ENCODE data around the gene NRP2.

The NRP2 gene

DNA sequence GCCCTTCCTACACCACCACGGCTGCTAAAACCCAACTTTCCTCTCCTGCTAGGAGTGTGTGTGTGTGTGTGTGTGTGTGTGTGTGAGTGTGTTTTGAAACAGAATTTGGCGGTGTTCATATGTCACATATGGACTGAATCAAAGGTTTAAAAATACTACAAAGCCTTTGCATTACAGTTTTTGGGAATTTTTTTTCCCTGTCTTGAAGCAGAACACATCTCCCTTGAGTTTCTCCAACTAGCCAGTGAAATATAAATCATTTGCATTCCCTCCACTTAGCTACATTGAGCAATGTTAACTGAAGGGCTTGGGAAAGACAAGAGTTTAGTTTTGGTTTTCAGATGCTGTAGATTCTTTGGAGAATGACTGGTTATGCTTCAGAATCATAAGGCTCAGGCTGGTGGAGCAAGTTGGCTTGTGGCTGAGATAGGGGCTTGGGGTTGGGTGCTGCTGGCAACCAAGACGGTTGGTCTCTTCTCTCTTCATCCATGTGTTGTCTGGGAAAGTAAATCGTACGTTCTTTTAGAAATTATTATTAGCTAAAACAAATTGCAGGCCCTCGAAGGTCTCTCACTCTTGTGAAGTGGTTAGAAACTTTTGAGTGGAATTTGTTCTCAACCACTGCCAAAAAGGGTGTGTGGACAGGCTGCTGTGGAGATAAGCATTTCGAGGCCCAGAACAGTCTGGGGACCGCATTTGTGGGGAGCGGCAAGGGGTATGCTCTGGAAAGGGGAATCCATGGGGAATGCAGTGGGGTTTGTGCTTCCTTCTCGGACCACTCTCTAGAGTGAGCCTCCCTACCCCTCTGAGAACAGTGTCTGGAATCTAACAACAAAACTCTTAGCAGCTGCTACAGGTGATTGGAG lies 1.4 kb downstream of the NRP2 start:
- H3K4me1 ChIP-seq (ENCODE audit: control insufficient read depth, low read length): peaks cover 41% of the 10 kb centered on the region
- no peaks in the 10 kb centered on the region for H4K20me1 ChIP-seq (ENCODE audit: control insufficient read depth, insufficient read depth, low read depth, low read length)
- H3K4me2 ChIP-seq (ENCODE audit: low read length): peak overlapping the region; percentile 77
- no peaks in the 10 kb centered on the region for H3K9me2 ChIP-seq (replicated peaks; ENCODE audit: control insufficient read depth, low read length)
- peak overlapping the region; percentile 78 for H3K4me3 ChIP-seq (ENCODE audit: low read length)
- H3K27ac ChIP-seq (ENCODE audit: low read depth, low read length): no peak overlapping the region
- H3K36me3 ChIP-seq (ENCODE audit: control insufficient read depth, low read length): no peaks in the 10 kb centered on the region
- no peaks in the 10 kb centered on the region for H3K9me3 ChIP-seq (ENCODE audit: control insufficient read depth, insufficient read depth, low read length)
- H3F3A ChIP-seq (ENCODE audit: control insufficient read depth, insufficient read depth): peaks cover 12% of the 10 kb centered on the region
- H3K79me2 ChIP-seq (ENCODE audit: control insufficient read depth, low read length): peaks cover 19% of the 10 kb centered on the region
- no peaks in the 10 kb centered on the region for H3K27me3 ChIP-seq (ENCODE audit: control insufficient read depth, low read length)
- no peak for TF ChIP-seq EZH2phosphoT487 (IDR thresholded peaks at IDR 0.05; ENCODE audit: borderline replicate concordance, low read length)
- TF ChIP-seq, protein P1, sequence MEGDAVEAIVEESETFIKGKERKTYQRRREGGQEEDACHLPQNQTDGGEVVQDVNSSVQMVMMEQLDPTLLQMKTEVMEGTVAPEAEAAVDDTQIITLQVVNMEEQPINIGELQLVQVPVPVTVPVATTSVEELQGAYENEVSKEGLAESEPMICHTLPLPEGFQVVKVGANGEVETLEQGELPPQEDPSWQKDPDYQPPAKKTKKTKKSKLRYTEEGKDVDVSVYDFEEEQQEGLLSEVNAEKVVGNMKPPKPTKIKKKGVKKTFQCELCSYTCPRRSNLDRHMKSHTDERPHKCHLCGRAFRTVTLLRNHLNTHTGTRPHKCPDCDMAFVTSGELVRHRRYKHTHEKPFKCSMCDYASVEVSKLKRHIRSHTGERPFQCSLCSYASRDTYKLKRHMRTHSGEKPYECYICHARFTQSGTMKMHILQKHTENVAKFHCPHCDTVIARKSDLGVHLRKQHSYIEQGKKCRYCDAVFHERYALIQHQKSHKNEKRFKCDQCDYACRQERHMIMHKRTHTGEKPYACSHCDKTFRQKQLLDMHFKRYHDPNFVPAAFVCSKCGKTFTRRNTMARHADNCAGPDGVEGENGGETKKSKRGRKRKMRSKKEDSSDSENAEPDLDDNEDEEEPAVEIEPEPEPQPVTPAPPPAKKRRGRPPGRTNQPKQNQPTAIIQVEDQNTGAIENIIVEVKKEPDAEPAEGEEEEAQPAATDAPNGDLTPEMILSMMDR (IDR thresholded peaks at IDR 0.05; ENCODE audit: low read depth, low read length, poor library complexity, severe bottlenecking): no peak

DNA sequence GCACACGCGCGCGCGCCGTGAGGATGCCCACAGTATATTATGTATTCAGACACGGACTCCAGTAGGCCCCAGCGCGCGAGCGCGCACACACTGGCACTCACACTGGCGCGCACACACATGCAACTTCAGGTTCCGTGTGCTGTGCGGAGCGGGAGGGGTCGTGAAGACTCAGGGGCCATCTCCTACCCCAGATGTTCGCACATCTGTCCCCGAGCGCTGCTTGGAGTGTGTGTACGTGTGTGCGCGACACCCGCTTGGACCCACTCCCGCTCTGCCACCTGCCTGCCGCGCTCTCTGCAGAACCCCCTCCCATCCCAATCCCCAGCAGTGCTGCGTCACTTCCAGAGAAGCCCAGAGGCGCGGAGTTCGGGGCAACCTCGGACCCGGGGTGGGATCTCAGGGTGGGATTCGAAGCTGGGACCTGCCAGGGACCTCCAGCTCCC lies 2.6 kb downstream of the NRP2 start:
- no peak for TF ChIP-seq EZH2phosphoT487 (IDR thresholded peaks at IDR 0.05; ENCODE audit: borderline replicate concordance, low read length)
- TF ChIP-seq, protein P1 (IDR thresholded peaks at IDR 0.05; ENCODE audit: low read depth, low read length, poor library complexity, severe bottlenecking): no peak

DNA sequence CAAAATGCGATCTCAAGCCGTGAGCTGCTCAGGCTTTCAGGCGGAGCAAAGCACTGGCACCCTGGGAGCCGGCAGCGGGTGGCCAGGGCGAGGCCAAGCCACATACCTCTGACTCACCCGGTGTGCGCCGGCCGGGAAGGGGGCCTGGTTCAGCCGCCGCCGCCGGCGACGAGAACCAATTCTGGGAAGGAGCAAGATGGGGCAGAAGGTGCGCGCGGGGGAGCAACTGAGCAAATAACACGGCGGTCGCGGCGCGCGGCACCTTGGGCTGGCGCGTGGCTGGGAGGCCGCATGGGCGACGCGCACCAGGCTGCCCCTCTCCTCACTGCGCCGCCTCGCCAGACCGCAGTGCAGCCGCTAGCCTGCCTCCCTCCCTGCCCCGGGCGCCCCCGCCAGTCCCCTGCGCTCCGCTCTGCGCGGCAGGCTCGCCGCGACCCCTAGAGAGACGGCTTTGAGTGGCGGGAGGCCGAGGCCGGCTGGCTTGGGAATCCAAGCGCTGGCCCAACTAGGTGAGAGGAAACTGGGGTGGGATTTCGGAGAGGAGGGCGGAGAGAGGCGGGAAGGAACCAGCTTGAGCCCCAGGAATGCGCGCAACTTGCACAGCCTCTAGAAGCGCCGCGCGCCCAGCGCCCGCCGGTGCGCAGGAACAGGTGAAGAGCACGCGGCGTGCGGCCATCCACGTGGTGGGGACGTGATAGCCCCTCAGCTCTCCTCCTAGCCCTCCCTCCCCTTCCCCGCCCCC lies 3.2 kb downstream of the NRP2 start:
- Histone ChIP-seq H3K36me3 (ENCODE audit: control insufficient read depth, low read length) (no peaks in the 10 kb centered on the region), H3K9me3 (ENCODE audit: control insufficient read depth, insufficient read depth, low read length) (no peaks in the 10 kb centered on the region), H3K9me2 (replicated peaks; ENCODE audit: control insufficient read depth, low read length) (no peaks in the 10 kb centered on the region), H3K27me3 (ENCODE audit: control insufficient read depth, low read length) (no peaks in the 10 kb centered on the region), H3F3A (ENCODE audit: control insufficient read depth, insufficient read depth) (peaks cover 10% of the 10 kb centered on the region), H3K4me3 (ENCODE audit: low read length) (no peak overlapping the region), H4K20me1 (ENCODE audit: control insufficient read depth, insufficient read depth, low read depth, low read length) (no peaks in the 10 kb centered on the region), H3K4me2 (ENCODE audit: low read length) (no peak overlapping the region), H3K4me1 (ENCODE audit: control insufficient read depth, low read length) (peaks cover 35% of the 10 kb centered on the region), H3K79me2 (ENCODE audit: control insufficient read depth, low read length) (peaks cover 19% of the 10 kb centered on the region), H3K27ac (ENCODE audit: low read depth, low read length) (no peak overlapping the region)
- TF ChIP-seq, protein P1 (IDR thresholded peaks at IDR 0.05; ENCODE audit: low read depth, low read length, poor library complexity, severe bottlenecking): no peak
- TF ChIP-seq EZH2phosphoT487 (IDR thresholded peaks at IDR 0.05; ENCODE audit: borderline replicate concordance, low read length): no peak

More for the DNA sequence above, 2.6 kb downstream of the NRP2 start:
- Histone ChIP-seq H3K79me2 (ENCODE audit: control insufficient read depth, low read length) (peaks cover 19% of the 10 kb centered on the region), H3K4me1 (ENCODE audit: control insufficient read depth, low read length) (peaks cover 41% of the 10 kb centered on the region), H3K4me2 (ENCODE audit: low read length) (peak overlapping the region; percentile 77; the same call in 1 of the 2 replicates), H3K9me3 (ENCODE audit: control insufficient read depth, insufficient read depth, low read length) (no peaks in the 10 kb centered on the region), H3K36me3 (ENCODE audit: control insufficient read depth, low read length) (no peaks in the 10 kb centered on the region), H4K20me1 (ENCODE audit: control insufficient read depth, insufficient read depth, low read depth, low read length) (no peaks in the 10 kb centered on the region), H3F3A (ENCODE audit: control insufficient read depth, insufficient read depth) (peaks cover 12% of the 10 kb centered on the region), H3K4me3 (ENCODE audit: low read length) (no peak overlapping the region), H3K9me2 (replicated peaks; ENCODE audit: control insufficient read depth, low read length) (no peaks in the 10 kb centered on the region), H3K27ac (ENCODE audit: low read depth, low read length) (no peak overlapping the region), H3K27me3 (ENCODE audit: control insufficient read depth, low read length) (no peaks in the 10 kb centered on the region)

Measured in DOHH2 (cell line).